ENCODE data around the gene ARFIP1.

DNA sequence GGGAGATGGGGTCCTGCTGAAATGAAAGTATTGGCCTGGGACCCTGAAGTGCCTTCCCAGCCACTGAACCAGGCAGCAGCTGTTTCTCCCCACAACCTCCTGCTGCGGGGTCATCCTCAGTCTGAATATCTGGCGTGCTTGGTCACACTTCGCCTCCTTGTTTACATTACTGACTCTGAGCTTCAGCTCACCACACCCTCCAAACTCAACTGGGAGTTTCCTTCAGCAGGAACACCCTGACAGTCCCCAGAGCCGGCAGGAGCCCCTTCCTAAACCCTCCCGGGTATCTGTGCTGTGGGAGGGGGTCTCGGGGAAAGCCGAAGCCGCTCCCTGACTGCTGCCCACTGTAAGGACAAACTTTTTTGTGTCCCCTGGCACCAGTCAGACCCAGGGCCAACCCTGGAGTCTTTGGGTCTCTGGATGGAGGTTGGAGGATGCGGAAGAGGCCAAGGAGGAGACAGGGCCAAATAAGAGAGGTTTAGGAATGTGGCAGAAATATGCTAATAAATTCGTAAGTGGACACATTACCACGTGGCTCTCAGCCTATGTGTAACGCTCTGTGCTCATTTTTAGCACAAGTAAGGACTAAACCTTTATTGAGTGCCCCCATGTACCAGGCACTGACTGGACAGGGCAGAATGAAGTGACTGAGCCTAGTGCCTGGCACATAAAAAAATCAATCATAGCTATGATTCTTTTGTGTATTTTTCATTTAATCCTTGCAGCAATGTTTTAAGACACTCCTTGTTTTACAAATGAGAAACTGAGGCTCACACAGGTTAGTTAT is 177.1 kb downstream of the ARFIP1 start:
- no peak for TF ChIP-seq YY1 (IDR thresholded peaks at IDR 0.05; ENCODE audit: insufficient read depth, insufficient read length)
- no peak for TF ChIP-seq SUZ12 (IDR thresholded peaks at IDR 0.05; ENCODE audit: extremely low read depth, insufficient read depth, insufficient read length)
- TF ChIP-seq ZNF274 (IDR thresholded peaks at IDR 0.05; ENCODE audit: low read depth, low read length) = no peak
